B cell (primary cell): ENCODE measurements around the gene ATP9B. TPM values are rescaled to one million over a fixed set of nuclear protein-coding genes. Genes with fewer than 3 reads are reported as not detected.

Source experiments
- ATAC-seq: fragments of 200-7000 bp; cut with Tn5 transposase; one replicate; pipeline ENCODE4 v1.10.0; 2021; ENCODE audit warnings: low read depth, mild to moderate bottlenecking, moderate number of reproducible peaks, moderate library complexity
- CTCF ChIA-PET: fragments of 350-600 bp; sonication (Branson Sonifier 250); formaldehyde crosslinking; loops from one replicate; lab custom pipeline; 2021; ENCODE audit warnings: antibody characterized with exemption, inconsistent platforms; lab: Charles Lee
- POLR2A ChIA-PET: fragments of 350-600 bp; sonication (Branson Sonifier 250); formaldehyde crosslinking; loops from one replicate; lab custom pipeline; 2021; ENCODE audit warnings: antibody characterized with exemption; lab: Charles Lee
- DNase-seq: peaks from one replicate; pipeline ENCODE4 v3.0.0; 2013
- H2AFZ ChIP-seq: 2 replicates; pipeline ENCODE4 v1.6.1; 2012; ENCODE audit warnings: mild to moderate bottlenecking, low read depth, low read length; ENCODE audit not compliant: insufficient read depth, poor library complexity, severe bottlenecking
- H3K27ac ChIP-seq, 2 donors: 1 replicate in 1 of 2; 2 replicates in 1 of 2; pipeline ENCODE4 v1.5.1; 2012 to 2013; ENCODE audit warnings: low read length in 2 of 2, mild to moderate bottlenecking in 2 of 2, moderate library complexity in 1 of 2
- H3K27me3 ChIP-seq, 4 experiments: fragments of 200-600 bp in 1 of 4; sonication (generic) in 1 of 4; replicated peaks in 1 of 4; 1 replicate in 2 of 4; 2 replicates in 2 of 4; pipeline versions ENCODE4 v1.6.1 to v1.7.0; 2013 to 2016; ENCODE audit warnings: low read length in 3 of 4, mild to moderate bottlenecking in 2 of 4, mixed read lengths in 1 of 4, moderate library complexity in 1 of 4; ENCODE audit not compliant: insufficient read depth in 4 of 4, control insufficient read depth in 3 of 4; ENCODE audit errors: control extremely low read depth in 1 of 4
- H3K36me3 ChIP-seq, 2 experiments: replicated peaks in 1 of 2; 1 replicate in 1 of 2; 2 replicates in 1 of 2; pipeline versions ENCODE4 v1.6.1 to v1.7.1; 2013; ENCODE audit warnings: low read length in 1 of 2; ENCODE audit not compliant: insufficient read depth in 2 of 2, control insufficient read depth in 1 of 2; ENCODE audit errors: control extremely low read depth in 1 of 2, extremely low read depth in 1 of 2
- H3K4me1 ChIP-seq, 2 donors: fragments of 200-600 bp in 1 of 2; sonication (generic) in 1 of 2; 1 replicate in 1 of 2; 2 replicates in 1 of 2; pipeline versions ENCODE4 v1.5.1 to v1.6.1; 2013 to 2017; ENCODE audit warnings: low read length in 2 of 2; ENCODE audit not compliant: control insufficient read depth in 2 of 2, insufficient read depth in 2 of 2
- H3K4me2 ChIP-seq: replicated peaks from 2 replicates; pipeline ENCODE3; 2012; ENCODE audit warnings: mild to moderate bottlenecking, low read depth, low read length; ENCODE audit not compliant: poor library complexity, severe bottlenecking
- H3K4me3 ChIP-seq, 5 experiments: fragments of 200-600 bp in 1 of 5; sonication (generic) in 1 of 5; 1 replicate in 3 of 5; 2 replicates in 2 of 5; pipeline versions ENCODE4 v1.5.1 to v1.7.0; 2011 to 2016; ENCODE audit warnings: low read length in 4 of 5, mild to moderate bottlenecking in 4 of 5, low read depth in 2 of 5, control low read depth in 1 of 5, moderate library complexity in 1 of 5; ENCODE audit not compliant: insufficient read depth in 1 of 5; ENCODE audit errors: control extremely low read depth in 1 of 5, extremely low read depth in 1 of 5
- H3K79me2 ChIP-seq: fragments of 200-600 bp; sonication (generic); one replicate; pipeline ENCODE4 v1.6.0; 2016; ENCODE audit warnings: low read length; ENCODE audit not compliant: control insufficient read depth, insufficient read depth
- H3K9ac ChIP-seq: fragments of 200-600 bp; sonication (generic); 2 replicates; pipeline ENCODE4 v1.6.1; 2017; ENCODE audit warnings: mild to moderate bottlenecking, low read length, moderate library complexity
- H3K9me3 ChIP-seq, 3 donors: one replicate each; pipeline versions ENCODE4 v1.6.1 to v1.7.1; 2013; ENCODE audit warnings: low read length in 2 of 3; ENCODE audit not compliant: control insufficient read depth in 2 of 3, insufficient read depth in 1 of 3; ENCODE audit errors: control extremely low read depth in 1 of 3
- H4K20me1 ChIP-seq: 2 replicates; pipeline ENCODE4 v1.6.0; 2012; ENCODE audit warnings: mild to moderate bottlenecking, low read length; ENCODE audit not compliant: insufficient read depth, control insufficient read depth, poor library complexity, severe bottlenecking
- H3K27ac Mint-ChIP-seq: one replicate; pipeline ENCODE4 v1.8.0; 2021; ENCODE audit warnings: mixed read lengths
- H3K27me3 Mint-ChIP-seq: one replicate; pipeline ENCODE4 v1.8.0; 2021; ENCODE audit warnings: mixed read lengths
- H3K4me1 Mint-ChIP-seq: one replicate; pipeline ENCODE4 v1.8.0; 2021; ENCODE audit warnings: mixed read lengths
- H3K4me3 Mint-ChIP-seq: one replicate; pipeline ENCODE4 v1.8.0; 2021; ENCODE audit warnings: mixed read lengths
- H3K9me3 Mint-ChIP-seq: one replicate; pipeline ENCODE4 v1.8.0; 2022; ENCODE audit warnings: mixed read lengths; ENCODE audit not compliant: insufficient read depth
- EZH2 ChIP-seq: IDR thresholded peaks from 2 replicates; pipeline ENCODE4 v1.6.1; 2012; ENCODE audit warnings: borderline replicate concordance, low read depth, mild to moderate bottlenecking, moderate library complexity, low read length; ENCODE audit not compliant: insufficient read depth, poor library complexity, severe bottlenecking
- WGBS: methylation state at CpG from one replicate; pipeline ENCODE4 v1.1.5; 2013; ENCODE audit warnings: missing lambda C conversion rate; ENCODE audit not compliant: insufficient coverage; 5-methylcytosine and 5-hydroxymethylcytosine counted together
- intact Hi-C: fragments of 100-400 bp; cut with micrococcal nuclease; formaldehyde crosslinking; loops from one replicate; pipeline ENCODE4 v1.10.0; 2022
- polyA plus RNA-seq: library from polyadenylated mRNA; depleted of rRNA; stranded (reverse); fragments of >200 nt; gene quantifications from 2 replicates; pipeline ENCODE4 v1.2.3, GENCODE V29; 2012
- total RNA-seq, 2 donors: library from RNA; stranded (reverse); fragments of 120-200 nt in 1 of 2; gene quantifications; 1 replicate in 1 of 2; 2 replicates in 1 of 2; pipeline versions ENCODE4 v1.2.3 to v1.2.4, GENCODE V29; 2013 to 2022
- TF ChIP-seq, protein P1 (sequence below): fragments of 200-600 bp; IDR thresholded peaks from one replicate; pipeline ENCODE4 v1.8.0; 2022; ENCODE audit warnings: antibody characterized with exemption, mild to moderate bottlenecking

Gene ATP9B
- total and polyA plus RNA-seq, 2 donors (not counting 1 experiment from before 2014, with no cell fraction given), result 34.3 to 71.7 TPM

DNA sequence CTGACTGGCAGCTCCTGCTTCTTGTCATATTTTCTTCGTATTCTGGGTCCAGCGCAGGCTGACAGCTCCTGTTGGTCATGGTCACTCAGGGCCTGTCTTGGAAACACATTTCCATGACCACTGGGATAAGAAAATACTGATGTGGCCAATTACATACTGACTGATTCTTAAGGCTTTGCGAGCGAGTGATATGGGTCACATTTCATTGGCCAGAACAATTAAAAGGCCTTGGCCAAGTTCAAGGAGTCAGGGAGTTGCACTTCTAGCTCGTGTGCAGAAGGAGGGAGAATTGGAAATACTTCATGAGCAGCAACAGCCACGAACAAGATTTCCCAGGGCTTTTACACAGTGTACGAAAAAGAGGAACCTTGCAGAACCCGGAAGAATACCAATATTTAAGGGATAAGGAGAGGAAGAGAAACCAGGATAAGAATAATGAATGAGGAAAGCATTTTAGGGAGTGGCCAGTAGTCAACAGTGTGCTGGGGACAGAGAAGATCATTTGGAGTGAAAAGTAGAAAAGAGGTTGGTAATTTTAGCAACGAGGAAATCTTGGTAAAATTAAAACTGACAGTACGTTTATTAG, 149.5 kb downstream of the ATP9B start:
- H3K27me3 Mint-ChIP-seq, result no peaks in the 10 kb centered on the region
- Histone ChIP-seq H3K9ac (no peak overlapping the region), H3K27me3 (no peaks in the 10 kb centered on the region), H3K79me2 (no peaks in the 10 kb centered on the region), H3K36me3 (peaks cover 0 to 16% of the 10 kb centered on the region in 2 experiments), H3K4me1 (no peaks in the 10 kb centered on the region), H3K27ac (no peak overlapping the region), H4K20me1 (no peaks in the 10 kb centered on the region), H2AFZ (no peak overlapping the region), H3K9me3 (no peaks in the 10 kb centered on the region), H3K4me2 (no peak overlapping the region), H3K4me3 (no peak overlapping the region)
- H3K27ac Mint-ChIP-seq, result no peak overlapping the region
- no peak for ATAC-seq
- peaks cover 3% of the 10 kb centered on the region for H3K4me1 Mint-ChIP-seq
- no peak overlapping the region for H3K4me3 Mint-ChIP-seq
- ChIA-PET CTCF (no interaction called here), POLR2A (no interaction called here)
- no peaks in the 10 kb centered on the region for H3K9me3 Mint-ChIP-seq
- DNase-seq, result no peak
- TF ChIP-seq EZH2, result no peak
- TF ChIP-seq, protein P1, sequence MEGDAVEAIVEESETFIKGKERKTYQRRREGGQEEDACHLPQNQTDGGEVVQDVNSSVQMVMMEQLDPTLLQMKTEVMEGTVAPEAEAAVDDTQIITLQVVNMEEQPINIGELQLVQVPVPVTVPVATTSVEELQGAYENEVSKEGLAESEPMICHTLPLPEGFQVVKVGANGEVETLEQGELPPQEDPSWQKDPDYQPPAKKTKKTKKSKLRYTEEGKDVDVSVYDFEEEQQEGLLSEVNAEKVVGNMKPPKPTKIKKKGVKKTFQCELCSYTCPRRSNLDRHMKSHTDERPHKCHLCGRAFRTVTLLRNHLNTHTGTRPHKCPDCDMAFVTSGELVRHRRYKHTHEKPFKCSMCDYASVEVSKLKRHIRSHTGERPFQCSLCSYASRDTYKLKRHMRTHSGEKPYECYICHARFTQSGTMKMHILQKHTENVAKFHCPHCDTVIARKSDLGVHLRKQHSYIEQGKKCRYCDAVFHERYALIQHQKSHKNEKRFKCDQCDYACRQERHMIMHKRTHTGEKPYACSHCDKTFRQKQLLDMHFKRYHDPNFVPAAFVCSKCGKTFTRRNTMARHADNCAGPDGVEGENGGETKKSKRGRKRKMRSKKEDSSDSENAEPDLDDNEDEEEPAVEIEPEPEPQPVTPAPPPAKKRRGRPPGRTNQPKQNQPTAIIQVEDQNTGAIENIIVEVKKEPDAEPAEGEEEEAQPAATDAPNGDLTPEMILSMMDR, result no peak
- intact Hi-C loops, result no loop called here
- WGBS, result 75% methylated on average over 10 of the region's 10 CpGs

DNA sequence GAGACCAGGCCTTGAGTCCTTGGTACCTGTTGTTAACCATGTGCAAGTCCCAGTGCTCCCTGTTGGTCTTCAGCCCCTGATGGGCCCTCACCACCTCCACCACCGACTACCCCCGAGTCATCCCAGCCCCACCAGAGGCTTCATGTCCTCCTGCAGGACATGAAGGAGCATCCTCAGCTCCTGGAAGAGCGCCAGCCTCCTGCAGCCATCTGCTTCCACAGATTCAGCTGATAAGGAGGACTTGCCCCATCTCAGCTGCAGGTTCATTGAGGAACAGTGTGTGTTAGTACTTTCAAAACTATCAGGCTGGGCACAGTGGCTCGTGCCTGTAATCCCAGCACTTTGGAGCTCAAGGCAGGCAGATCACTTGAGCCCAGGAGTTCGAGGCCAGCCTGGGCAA, 151.9 kb downstream of the ATP9B start:
- Histone ChIP-seq H4K20me1 (no peaks in the 10 kb centered on the region), H3K79me2 (no peaks in the 10 kb centered on the region), H3K27me3 (no peaks in the 10 kb centered on the region), H3K4me2 (no peak overlapping the region), H3K36me3 (peaks cover 0 to 16% of the 10 kb centered on the region in 2 experiments), H3K9me3 (no peaks in the 10 kb centered on the region), H3K4me3 (no peak overlapping the region), H3K9ac (no peak overlapping the region), H2AFZ (no peak overlapping the region), H3K27ac (no peak overlapping the region), H3K4me1 (no peaks in the 10 kb centered on the region)
- intact Hi-C loops, result no loop called here
- Mint-ChIP-seq H3K4me3 (no peak overlapping the region), H3K27me3 (no peaks in the 10 kb centered on the region), H3K4me1 (peaks cover 3% of the 10 kb centered on the region), H3K9me3 (no peaks in the 10 kb centered on the region), H3K27ac (no peak overlapping the region)
- POLR2A ChIA-PET, result no interaction called here
- CTCF ChIA-PET, result no interaction called here
- DNase-seq (no peak), ATAC-seq (no peak)
- TF ChIP-seq EZH2, result no peak
- TF ChIP-seq, protein P1, result no peak
- 100% methylated on average over 4 of the region's 5 CpGs for WGBS
